Left renal pelvis (tissue), 4 donors: ENCODE data around the gene SCARF1. TPM values are rescaled to one million over a fixed set of nuclear protein-coding genes. Genes with fewer than 3 reads are reported as not detected.

Experiments
- DNase-seq, 4 donors: peaks; one replicate each; pipeline ENCODE4 v3.0.0-alpha.2; 2013; ENCODE audit warnings: low read depth in 4 of 4, low spot score in 3 of 4
- polyA plus RNA-seq, 4 donors: library from polyadenylated mRNA; unstranded; fragments of 120-200 nt; gene quantifications; one replicate each; pipeline ENCODE4 v1.2.1, GENCODE V29; 2013; ENCODE audit not compliant: insufficient read length in 4 of 4

SCARF1 gene
- polyA plus RNA-seq, 4 donors, result 4.7 to 9.5 (median 5.9) TPM

- no peak for DNase-seq
Measured at GRCh38 chr17:1604831-1605528, 40.6 kb downstream of the SCARF1 start.

- no peak for DNase-seq
Measured at GRCh38 chr17:1601571-1601970, 44.0 kb downstream of the SCARF1 start.

GRCh38 chr17:1598399-1599095 is 47.0 kb downstream of the SCARF1 start:
- no peak for DNase-seq

DNA sequence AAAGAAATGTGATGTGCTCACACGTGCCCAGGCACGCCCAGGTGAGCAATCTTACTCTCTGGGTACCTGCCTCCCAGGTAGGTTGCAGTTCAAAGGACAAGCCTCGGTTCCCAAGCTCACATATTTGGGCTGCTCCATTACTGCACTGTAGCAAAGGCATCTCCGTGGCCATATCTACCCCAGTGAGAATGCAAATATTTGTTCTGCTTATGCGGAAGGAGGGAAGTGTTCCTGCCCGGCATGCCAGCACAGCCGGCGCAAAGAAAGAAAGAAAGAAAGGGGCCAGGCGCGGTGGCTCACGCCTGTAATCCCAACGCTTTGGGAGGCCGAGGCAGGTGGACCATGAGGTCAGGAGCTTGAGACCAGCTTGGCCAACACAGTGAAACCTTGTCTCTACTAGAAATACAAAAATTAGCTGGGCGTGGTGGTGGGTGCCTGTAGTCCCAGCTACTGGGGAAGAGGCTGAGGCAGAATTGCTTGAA is 47.6 kb downstream of the SCARF1 start:
- no peak for DNase-seq

DNA sequence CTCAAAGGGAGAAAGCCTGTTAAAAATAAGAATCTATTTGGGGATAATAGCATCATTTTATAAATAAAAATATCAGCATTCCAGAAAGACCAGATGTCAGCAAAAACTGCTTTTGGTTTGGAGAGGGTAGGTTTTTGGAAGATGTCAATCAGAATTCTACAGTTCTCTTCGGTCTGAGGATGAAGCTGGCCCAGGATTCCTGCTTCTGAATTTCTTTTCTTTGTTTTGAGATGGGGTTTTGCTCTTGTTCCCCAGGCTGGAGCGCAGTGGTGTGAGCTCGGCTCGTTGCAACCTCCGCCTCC is 52.0 kb downstream of the SCARF1 start:
- DNase-seq, result no peak

DNA sequence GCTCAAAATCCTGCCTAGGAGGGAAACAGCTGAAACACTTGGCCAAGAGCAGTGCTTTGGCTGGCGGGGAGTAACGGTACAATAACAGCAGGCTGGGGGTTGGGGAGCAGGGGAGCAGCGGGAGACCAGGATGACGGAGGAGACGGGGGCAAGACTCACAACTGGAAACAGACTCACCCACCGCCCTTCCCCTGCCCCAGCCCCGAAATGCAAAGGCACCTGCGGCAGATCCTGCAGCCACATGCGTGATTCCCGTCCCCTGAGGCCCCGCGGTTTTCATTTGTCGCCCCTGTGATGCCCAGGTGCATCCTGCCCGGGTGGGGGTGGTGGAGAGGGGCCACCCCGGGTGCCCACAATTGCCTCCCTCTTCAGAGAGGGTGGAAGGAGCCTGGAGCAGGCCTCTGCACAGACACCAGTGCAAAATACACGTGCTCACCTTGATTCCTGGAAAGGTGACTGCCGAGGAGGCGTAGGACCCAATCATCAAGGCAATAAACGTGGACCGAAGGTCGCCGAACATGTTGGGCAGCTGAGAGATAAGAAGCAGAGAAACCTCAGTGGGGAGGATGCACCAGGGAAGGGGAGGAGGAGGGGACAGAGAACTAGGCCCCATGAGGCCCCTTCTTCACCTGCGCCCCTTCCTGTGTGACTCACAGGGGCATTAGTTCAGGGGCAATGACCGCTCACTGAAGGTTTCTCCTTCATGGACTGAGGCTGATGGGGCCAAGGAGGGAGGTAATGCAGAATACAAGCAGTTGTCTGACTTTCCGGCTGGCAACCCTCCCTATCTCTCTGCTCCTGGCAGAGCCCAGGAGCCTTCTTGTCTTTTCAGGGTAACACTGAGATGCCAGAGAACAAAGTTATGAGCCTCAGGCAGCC is 52.5 kb downstream of the SCARF1 start:
- no peak for DNase-seq

GRCh38 chr17:1591474-1592090 is 54.0 kb downstream of the SCARF1 start:
- no peak for DNase-seq

DNA sequence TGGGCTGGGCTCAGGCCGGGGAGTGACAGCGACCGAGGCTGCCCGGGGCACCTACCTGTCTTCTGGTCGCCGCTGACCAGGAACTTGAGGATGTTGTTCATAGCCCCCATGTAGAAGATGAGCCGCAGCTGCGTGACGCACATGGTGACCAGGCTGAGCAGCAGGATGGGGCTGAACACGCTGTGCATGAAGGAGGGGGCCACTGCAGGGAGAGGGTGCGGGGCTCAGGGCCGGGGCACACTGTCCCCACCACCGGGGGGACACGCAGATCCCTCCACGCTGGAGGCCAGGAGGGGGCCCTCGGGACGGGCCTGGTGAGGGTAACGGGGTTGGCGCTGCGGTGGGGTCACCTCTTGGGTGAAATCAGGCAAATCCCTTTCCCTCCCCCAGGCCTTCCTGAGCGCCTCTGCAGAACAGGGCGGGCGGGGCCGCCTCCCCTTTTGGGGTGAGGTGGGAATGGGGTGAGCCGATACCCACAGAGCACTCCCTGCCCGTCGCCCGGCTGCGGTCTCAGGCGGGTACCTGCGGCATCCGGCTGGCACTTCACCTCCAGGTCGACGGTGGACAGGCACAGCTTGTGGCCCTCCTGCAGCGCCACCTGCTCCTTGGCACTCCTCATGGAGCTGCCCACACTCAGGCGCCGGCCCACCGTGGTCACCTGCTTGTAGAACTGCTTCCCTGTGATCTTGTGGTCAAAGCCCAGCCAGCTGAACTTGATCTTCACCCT is 54.6 kb downstream of the SCARF1 start:
- no peak for DNase-seq

GRCh38 chr17:1590029-1590746 is 55.3 kb downstream of the SCARF1 start:
- DNase-seq, result no peak

DNA sequence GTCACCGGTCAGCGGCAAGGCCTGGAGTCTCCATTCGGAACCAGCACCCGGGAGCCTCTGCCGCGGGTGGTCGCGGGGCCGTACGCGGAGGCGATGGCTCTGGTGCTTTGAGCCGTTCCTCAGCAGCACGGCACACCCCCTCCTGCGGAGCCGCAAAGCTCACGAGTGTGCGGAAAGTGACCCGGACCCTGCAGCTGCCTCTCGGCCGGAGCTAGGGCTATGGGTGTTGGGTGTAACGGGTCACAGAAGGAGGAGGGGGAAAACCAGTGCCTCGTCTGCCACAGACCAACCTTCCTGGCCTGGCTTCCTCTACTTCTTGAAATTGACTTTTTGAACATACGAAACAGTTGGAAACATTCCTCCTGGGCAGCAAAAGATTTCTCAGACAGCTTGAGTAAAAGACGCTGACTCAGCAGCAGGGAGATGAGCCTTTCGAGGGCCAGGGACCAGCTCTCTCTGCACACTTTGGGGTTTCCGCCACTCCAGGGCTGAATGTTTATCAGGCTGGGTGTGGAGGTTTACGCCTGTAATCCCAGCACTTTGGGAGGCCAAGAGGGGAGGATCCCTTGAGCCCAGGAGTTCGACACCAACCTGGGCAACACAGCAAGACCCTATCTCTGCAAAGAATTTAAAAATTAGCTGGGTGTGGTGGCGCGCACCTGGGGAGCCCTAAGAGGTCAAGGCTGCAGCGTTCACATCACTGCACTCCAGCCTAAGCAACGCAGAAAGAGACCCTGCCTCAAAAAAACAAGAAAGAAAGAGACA is 56.5 kb downstream of the SCARF1 start:
- DNase-seq, result no peak

DNA sequence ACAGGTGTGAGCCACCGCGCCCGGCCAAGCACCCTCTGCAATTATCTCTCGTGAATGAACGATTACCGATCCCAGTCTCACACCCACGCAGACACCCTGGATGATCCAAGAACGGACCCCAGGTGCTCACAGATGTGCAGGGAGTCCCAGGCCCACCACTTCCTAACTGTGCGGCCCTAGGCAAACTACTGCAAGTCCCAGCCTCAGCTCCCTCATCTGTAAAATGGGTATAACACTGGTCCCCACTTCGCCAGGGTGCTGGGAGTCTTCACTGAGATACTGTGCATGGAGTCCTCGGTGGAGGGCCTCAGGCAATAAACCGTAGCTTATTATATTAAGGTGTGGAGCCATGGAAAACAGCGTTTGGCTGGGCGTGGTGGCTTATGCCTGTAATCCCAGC is 61.4 kb downstream of the SCARF1 start:
- no peak for DNase-seq

Other genes starting within 250 kb of the SCARF1 start
- gene YWHAE, start 245.5 kb downstream of the SCARF1 start, polyA plus RNA-seq, result 1,000 to 10,000 TPM in 2 of 4 donors, 100 to 1,000 TPM in 2; 690 to 1,194 (median 1,057) TPM
- gene CRK, start 189.5 kb downstream of the SCARF1 start, polyA plus RNA-seq, result 10 to 100 TPM; 57.3 to 67.9 (median 66.2) TPM
- 10 to 100 TPM; 67.3 to 79.2 (median 74.3) TPM for gene MYO1C, start 153.0 kb downstream of the SCARF1 start, polyA plus RNA-seq
- 10 to 100 TPM; 13.1 to 29.3 (median 22.7) TPM for gene INPP5K, start 129.1 kb downstream of the SCARF1 start, polyA plus RNA-seq
- gene PITPNA, start 82.9 kb downstream of the SCARF1 start, polyA plus RNA-seq, result 10 to 100 TPM; 55.2 to 90.6 (median 78.5) TPM
- gene SLC43A2, start 16.9 kb downstream of the SCARF1 start, polyA plus RNA-seq, result 10 to 100 TPM in 3 of 4 donors, 1 to 10 TPM in 1; 5.9 to 36.4 (median 26.2) TPM
- gene RILP, start 4.1 kb upstream of the SCARF1 start, polyA plus RNA-seq, result 1 to 10 TPM; 3.7 to 7.5 (median 5.2) TPM
- gene PRPF8, start 39.1 kb upstream of the SCARF1 start, polyA plus RNA-seq, result 100 to 1,000 TPM; 229 to 335 (median 277) TPM
- 1 to 10 TPM; 5.6 to 8.3 (median 7.1) TPM for gene TLCD2, start 64.6 kb upstream of the SCARF1 start, polyA plus RNA-seq
- gene WDR81, start 79.0 kb upstream of the SCARF1 start, polyA plus RNA-seq, result 10 to 100 TPM in 3 of 4 donors, 1 to 10 TPM in 1; 9.9 to 21.2 (median 13.3) TPM
- 100 to 1,000 TPM in 1 of 4 donors, 10 to 100 TPM in 2, 1 to 10 TPM in 1; 5.8 to 106 (median 79.7) TPM for gene SERPINF2, start 97.1 kb upstream of the SCARF1 start, polyA plus RNA-seq
- gene SERPINF1, start 116.3 kb upstream of the SCARF1 start, polyA plus RNA-seq, result 100 to 1,000 TPM; 131 to 385 (median 198) TPM
- gene SMYD4, start 184.2 kb upstream of the SCARF1 start, polyA plus RNA-seq, result 10 to 100 TPM; 12.9 to 18.6 (median 15.1) TPM
- gene RPA1, start 184.3 kb upstream of the SCARF1 start, polyA plus RNA-seq, result 100 to 1,000 TPM; 105 to 142 (median 123) TPM